Right renal pelvis (tissue), 4 donors: ENCODE data around the gene ZNF574. TPM values are rescaled to one million over a fixed set of nuclear protein-coding genes. Genes with fewer than 3 reads are reported as not detected.

ENCODE experiments used
- DNase-seq, 4 donors: peaks; one replicate each; pipeline ENCODE4 v3.0.0-alpha.2; 2013; ENCODE audit warnings: low read depth in 4 of 4, low spot score in 3 of 4, missing footprints in 1 of 4
- polyA plus RNA-seq, 4 donors: library from polyadenylated mRNA; unstranded; fragments of 120-200 nt; gene quantifications; one replicate each; pipeline ENCODE4 v1.2.1, GENCODE V29; 2013; ENCODE audit not compliant: insufficient read length in 4 of 4

Gene ZNF574
- polyA plus RNA-seq, 4 donors = 14.0 to 18.2 (median 14.7) TPM

GRCh38 chr19:42122691-42123607 lies 47.0 kb downstream of the ZNF574 start:
- DNase-seq = no peak

DNA sequence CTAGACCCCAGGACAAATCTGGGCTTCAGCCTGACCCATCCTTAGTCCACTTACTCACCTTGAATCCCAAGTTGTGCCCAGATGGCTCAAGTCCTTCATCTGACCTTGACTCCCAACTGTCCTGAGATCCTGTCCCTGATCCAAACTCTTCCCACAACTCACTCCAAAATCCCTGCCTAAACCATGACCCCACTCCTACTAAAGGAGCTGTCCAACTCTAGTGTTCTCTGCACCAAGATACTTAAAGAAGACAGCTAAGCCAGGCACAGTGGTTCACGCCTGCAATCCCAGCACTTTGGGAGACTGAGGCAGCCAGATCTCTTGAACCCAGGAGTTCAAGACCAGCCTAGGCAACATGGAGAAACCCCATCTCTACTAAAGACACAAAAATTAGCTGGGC lies 47.8 kb downstream of the ZNF574 start:
- DNase-seq = no peak

GRCh38 chr19:42124386-42124901 lies 48.5 kb downstream of the ZNF574 start:
- no peak for DNase-seq

DNA sequence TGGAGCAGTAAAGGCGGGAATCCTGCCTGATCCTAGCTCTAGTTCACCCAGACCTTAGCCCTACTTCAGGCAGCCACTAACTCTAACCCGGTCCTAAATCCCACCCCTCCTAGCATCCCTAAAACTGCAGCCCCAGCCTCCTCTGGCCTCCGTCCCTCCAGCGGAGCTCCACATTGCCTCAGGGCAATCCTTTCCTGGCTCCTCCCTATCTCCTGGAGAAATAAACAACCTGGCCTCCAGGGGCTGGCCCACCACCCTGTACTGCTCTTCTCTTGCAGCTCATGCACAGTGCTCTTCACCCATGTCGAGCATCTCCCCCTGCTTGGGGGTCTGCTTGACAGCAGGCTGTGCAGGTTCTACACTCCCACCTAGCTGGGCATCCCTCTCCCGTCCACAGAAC lies 49.6 kb downstream of the ZNF574 start:
- DNase-seq = no peak

DNA sequence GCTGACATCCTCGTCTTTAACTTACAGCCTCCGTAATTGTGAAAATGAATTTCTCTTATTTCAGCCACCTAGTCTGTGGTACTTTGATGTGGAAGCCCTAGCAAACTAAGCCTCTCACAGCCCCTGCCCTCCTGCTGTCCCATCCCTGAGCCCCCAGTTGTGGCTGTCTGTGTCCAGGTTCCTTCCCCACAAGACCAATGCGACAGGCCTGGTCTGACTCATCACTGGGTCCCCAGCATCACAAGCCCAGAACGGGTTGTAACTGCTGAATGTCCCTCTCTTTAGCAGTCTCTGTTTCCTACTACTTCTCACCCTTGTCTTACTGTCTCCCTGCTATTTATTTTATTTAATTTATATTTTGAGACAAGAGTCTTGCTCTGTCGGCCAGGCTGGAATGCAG lies 50.6 kb downstream of the ZNF574 start:
- no peak for DNase-seq

GRCh38 chr19:42129399-42130253 lies 53.7 kb downstream of the ZNF574 start:
- no peak for DNase-seq

DNA sequence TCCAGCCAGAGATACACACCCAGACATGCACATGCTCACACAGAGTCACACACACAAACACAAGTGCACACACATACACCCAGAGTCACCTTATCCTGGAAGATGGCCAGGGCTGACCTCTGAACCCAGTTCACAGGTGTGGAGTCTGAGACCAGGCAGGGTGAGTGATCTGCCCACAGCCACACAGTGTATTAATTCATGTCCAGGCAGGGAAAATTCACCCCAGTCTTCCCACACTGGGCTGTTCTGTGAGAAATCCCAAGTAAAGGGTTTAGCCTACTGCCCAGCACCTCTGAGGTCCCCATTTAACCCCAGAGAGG lies 54.2 kb downstream of the ZNF574 start:
- DNase-seq = no peak

Other genes with a start within 250 kb of the ZNF574 start
- under 1 TPM in 1 of 4 donors, not detected in 3; 0.08 TPM for gene LYPD4, start 231.5 kb upstream of the ZNF574 start, polyA plus RNA-seq
- under 1 TPM in 1 of 4 donors, not detected in 3; 0.19 TPM for gene DMRTC2, start 231.1 kb upstream of the ZNF574 start, polyA plus RNA-seq
- gene RPS19, start 215.9 kb upstream of the ZNF574 start, polyA plus RNA-seq = 1,000 to 10,000 TPM; 1,099 to 1,885 (median 1,269) TPM
- 1 to 10 TPM; 1.0 to 1.4 (median 1.2) TPM for gene CD79A, start 198.9 kb upstream of the ZNF574 start, polyA plus RNA-seq
- gene ARHGEF1, start 193.0 kb upstream of the ZNF574 start, polyA plus RNA-seq = 10 to 100 TPM; 39.1 to 59.6 (median 47.1) TPM
- under 1 TPM in 3 of 4 donors, not detected in 1; 0.08 to 0.12 (median 0.12) TPM for gene ERFL, start 147.7 kb upstream of the ZNF574 start, polyA plus RNA-seq
- 100 to 1,000 TPM in 1 of 4 donors, 10 to 100 TPM in 3; 48.1 to 103 (median 66.2) TPM for gene RABAC1, start 116.8 kb upstream of the ZNF574 start, polyA plus RNA-seq
- under 1 TPM; 0.13 to 0.87 (median 0.32) TPM for gene ATP1A3, start 81.9 kb upstream of the ZNF574 start, polyA plus RNA-seq
- gene GRIK5, start 6.0 kb upstream of the ZNF574 start, polyA plus RNA-seq = 10 to 100 TPM; 21.5 to 26.9 (median 22.8) TPM
- 1 to 10 TPM in 2 of 4 donors, under 1 TPM in 2; 0.55 to 1.4 (median 0.90) TPM for gene POU2F2, start 56.3 kb downstream of the ZNF574 start, polyA plus RNA-seq
- 10 to 100 TPM; 24.1 to 35.8 (median 27.2) TPM for gene DEDD2, start 141.5 kb downstream of the ZNF574 start, polyA plus RNA-seq
- 1 to 10 TPM; 8.0 to 8.8 (median 8.5) TPM for gene ZNF526, start 144.1 kb downstream of the ZNF574 start, polyA plus RNA-seq
- 10 to 100 TPM; 75.9 to 82.2 (median 80.9) TPM for gene GSK3A, start 166.4 kb downstream of the ZNF574 start, polyA plus RNA-seq
- 10 to 100 TPM; 70.7 to 94.4 (median 71.8) TPM for gene ERF, start 179.0 kb downstream of the ZNF574 start, polyA plus RNA-seq
- gene CIC, start 193.1 kb downstream of the ZNF574 start, polyA plus RNA-seq = 10 to 100 TPM; 47.2 to 75.1 (median 49.5) TPM
- 1 to 10 TPM; 1.6 to 2.1 (median 2.0) TPM for gene PRR19, start 226.0 kb downstream of the ZNF574 start, polyA plus RNA-seq
- 10 to 100 TPM; 69.1 to 94.5 (median 79.3) TPM for gene PAFAH1B3, start 226.5 kb downstream of the ZNF574 start, polyA plus RNA-seq
- 1 to 10 TPM in 1 of 4 donors, under 1 TPM in 3; 0.76 to 1.2 (median 0.83) TPM for gene TMEM145, start 237.1 kb downstream of the ZNF574 start, polyA plus RNA-seq
- 10 to 100 TPM; 32.5 to 48.3 (median 35.7) TPM for gene MEGF8, start 249.5 kb downstream of the ZNF574 start, polyA plus RNA-seq